Panc1 (cell line): Measurements from ENCODE around the gene RASA3. TPM values are rescaled to one million over a fixed set of nuclear protein-coding genes. Genes with fewer than 3 reads are reported as not detected.

Source experiments
- ATAC-seq: fragments of 200-7000 bp; cut with Tn5 transposase; 2 replicates; pipeline ENCODE4 v1.9.1; 2020; ENCODE audit warnings: mild to moderate bottlenecking, moderate library complexity
- BruUV-seq: library from RNA; stranded (reverse); fragments of 400-500 nt; replicated peaks from 2 replicates; lab custom pipeline; 2021; lab: Mats Ljungman, UMichigan
- CTCF ChIA-PET: fragments of 300-600 bp; sonication (Branson Sonifier 250); formaldehyde crosslinking; loops from one replicate; lab custom pipeline; 2022; ENCODE audit warnings: antibody characterized with exemption; lab: Charles Lee
- POLR2A ChIA-PET: fragments of 300-600 bp; sonication (Branson Sonifier 250); formaldehyde crosslinking; loops from one replicate; lab custom pipeline; 2022; ENCODE audit warnings: antibody characterized with exemption; lab: Charles Lee
- DNase-seq: peaks from one replicate; pipeline ENCODE4 v3.0.0-alpha.2; 2010; ENCODE audit warnings: low read depth, low spot score
- H3K27ac ChIP-seq: 2 replicates; pipeline ENCODE4 v1.5.1; 2011; ENCODE audit warnings: mild to moderate bottlenecking, low read length, inconsistent platforms
- H3K27me3 ChIP-seq: fragments of 200-500 bp; sonication (Bioruptor generic); 2 replicates; pipeline ENCODE4 v1.6.0; 2014; ENCODE audit warnings: low read length, inconsistent platforms; ENCODE audit not compliant: control insufficient read depth, insufficient read depth
- H3K36me3 ChIP-seq: fragments of 200-500 bp; sonication (Bioruptor generic); 2 replicates; pipeline ENCODE4 v1.5.1; 2014; ENCODE audit warnings: inconsistent platforms, mild to moderate bottlenecking, low read length, moderate library complexity; ENCODE audit not compliant: control insufficient read depth, insufficient read depth
- H3K4me1 ChIP-seq: 2 replicates; pipeline ENCODE4 v1.5.1; 2011; ENCODE audit warnings: inconsistent platforms, mild to moderate bottlenecking, low read length, moderate library complexity; ENCODE audit not compliant: control insufficient read depth, insufficient read depth
- H3K4me3 ChIP-seq, 2 experiments: 2 replicates each; pipeline ENCODE4 v1.5.1; 2011 to 2012; ENCODE audit warnings: low read depth in 2 of 2, low read length in 2 of 2, mild to moderate bottlenecking in 2 of 2, inconsistent platforms in 1 of 2, moderate library complexity in 1 of 2
- H3K9me3 ChIP-seq: fragments of 200-500 bp; sonication (Bioruptor generic); 2 replicates; pipeline ENCODE4 v1.5.1; 2014; ENCODE audit warnings: low read depth, mild to moderate bottlenecking, inconsistent platforms, low read length, moderate library complexity; ENCODE audit not compliant: control insufficient read depth, insufficient read depth
- POLR2AphosphoS5 ChIP-seq: IDR thresholded peaks from 2 replicates; pipeline ENCODE4 v1.6.1; 2012; ENCODE audit warnings: mild to moderate bottlenecking, low read depth, low read length, moderate library complexity
- SIN3A ChIP-seq: IDR thresholded peaks from 2 replicates; pipeline ENCODE4 v1.6.1; 2012; ENCODE audit warnings: low read depth, mild to moderate bottlenecking, low read length, moderate library complexity, borderline replicate concordance; ENCODE audit not compliant: insufficient read depth
- TCF7L2 ChIP-seq: IDR thresholded peaks from 2 replicates; pipeline ENCODE4 v1.6.1; 2011; ENCODE audit warnings: mild to moderate bottlenecking, low read depth, low read length, inconsistent platforms
- in situ Hi-C: cut with HindIII; loops from 2 replicates; pipeline ENCODE4 v1.10.0; 2016; ENCODE audit warnings: low sequenced_read_pairs, low pct_unique_long_range_greater_than_20kb
- intact Hi-C: fragments of 100-400 bp; cut with micrococcal nuclease; formaldehyde crosslinking; loops from one replicate; pipeline ENCODE4 v1.10.0; 2022; ENCODE audit not compliant: unreplicated experiment
- total RNA-seq: library from RNA; stranded (reverse); gene quantifications from one replicate; pipeline ENCODE4 v1.2.1, GENCODE V29; 2021; ENCODE audit not compliant: unreplicated experiment
- TF ChIP-seq, protein P1 (sequence below), 2 experiments: IDR thresholded peaks; 2 replicates each; pipeline ENCODE4 v1.6.1; 2011 to 2012; ENCODE audit warnings: low read depth in 2 of 2, control low read depth in 1 of 2, low read length in 1 of 2, mild to moderate bottlenecking in 1 of 2, moderate library complexity in 1 of 2; ENCODE audit not compliant: insufficient read depth in 1 of 2
- TF ChIP-seq, protein P2 (sequence below): fragments of 450-650 bp; IDR thresholded peaks from 2 replicates; pipeline ENCODE4 v1.5.1; 2017; ENCODE audit warnings: mild to moderate bottlenecking

The RASA3 gene
- total RNA-seq, 1 experiment from 2014 or later, result 33.7 TPM

DNA sequence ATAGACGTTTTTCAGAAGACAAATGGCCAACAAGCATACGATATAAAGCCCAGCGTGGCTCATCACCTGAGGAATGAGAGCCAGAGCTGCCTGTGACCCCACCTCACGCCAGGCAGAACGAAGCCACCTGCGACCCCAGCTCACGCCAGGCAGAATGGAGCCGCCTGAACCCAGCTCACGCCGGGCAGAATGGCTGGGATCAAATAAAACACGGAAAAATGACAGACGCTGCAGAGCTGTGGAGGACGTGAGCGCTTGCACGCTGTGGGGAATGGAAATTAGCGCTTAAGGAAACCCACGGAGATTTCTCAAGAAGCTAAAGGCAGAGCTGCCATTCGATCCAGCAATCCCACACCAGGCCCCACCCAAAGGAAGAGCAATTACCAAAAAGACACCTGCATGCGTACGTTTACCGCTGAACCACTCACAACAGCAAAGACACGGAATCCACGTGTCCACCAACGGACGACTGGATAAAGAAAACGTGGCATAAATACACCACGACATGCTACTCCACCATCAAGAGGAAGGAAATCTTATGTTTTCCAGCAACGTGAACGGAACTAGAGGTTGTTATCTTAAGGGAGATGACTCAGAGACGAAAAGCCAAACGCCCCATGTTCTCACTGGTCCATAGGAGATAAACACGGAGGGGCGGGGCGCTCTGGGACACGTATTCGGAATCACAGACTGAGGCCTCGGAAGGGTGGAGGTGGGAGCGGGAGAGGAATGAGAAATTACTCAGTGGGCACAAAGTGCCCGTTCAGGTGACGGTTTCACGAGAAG is 127.8 kb downstream of the RASA3 start:
- Histone ChIP-seq H3K4me3 (no peak overlapping the region), H3K36me3 (no peaks in the 10 kb centered on the region; the same call in 1 of the 2 replicates), H3K27me3 (no peaks in the 10 kb centered on the region), H3K27ac (no peak overlapping the region), H3K4me1 (no peaks in the 10 kb centered on the region), H3K9me3 (no peaks in the 10 kb centered on the region)
- ChIA-PET POLR2A (no interaction called here), CTCF (no interaction called here)
- in situ Hi-C loops, result no loop called here
- intact Hi-C loops, result no loop called here
- TF ChIP-seq SIN3A (no peak), TCF7L2 (no peak), POLR2AphosphoS5 (no peak)
- TF ChIP-seq, protein P1, sequence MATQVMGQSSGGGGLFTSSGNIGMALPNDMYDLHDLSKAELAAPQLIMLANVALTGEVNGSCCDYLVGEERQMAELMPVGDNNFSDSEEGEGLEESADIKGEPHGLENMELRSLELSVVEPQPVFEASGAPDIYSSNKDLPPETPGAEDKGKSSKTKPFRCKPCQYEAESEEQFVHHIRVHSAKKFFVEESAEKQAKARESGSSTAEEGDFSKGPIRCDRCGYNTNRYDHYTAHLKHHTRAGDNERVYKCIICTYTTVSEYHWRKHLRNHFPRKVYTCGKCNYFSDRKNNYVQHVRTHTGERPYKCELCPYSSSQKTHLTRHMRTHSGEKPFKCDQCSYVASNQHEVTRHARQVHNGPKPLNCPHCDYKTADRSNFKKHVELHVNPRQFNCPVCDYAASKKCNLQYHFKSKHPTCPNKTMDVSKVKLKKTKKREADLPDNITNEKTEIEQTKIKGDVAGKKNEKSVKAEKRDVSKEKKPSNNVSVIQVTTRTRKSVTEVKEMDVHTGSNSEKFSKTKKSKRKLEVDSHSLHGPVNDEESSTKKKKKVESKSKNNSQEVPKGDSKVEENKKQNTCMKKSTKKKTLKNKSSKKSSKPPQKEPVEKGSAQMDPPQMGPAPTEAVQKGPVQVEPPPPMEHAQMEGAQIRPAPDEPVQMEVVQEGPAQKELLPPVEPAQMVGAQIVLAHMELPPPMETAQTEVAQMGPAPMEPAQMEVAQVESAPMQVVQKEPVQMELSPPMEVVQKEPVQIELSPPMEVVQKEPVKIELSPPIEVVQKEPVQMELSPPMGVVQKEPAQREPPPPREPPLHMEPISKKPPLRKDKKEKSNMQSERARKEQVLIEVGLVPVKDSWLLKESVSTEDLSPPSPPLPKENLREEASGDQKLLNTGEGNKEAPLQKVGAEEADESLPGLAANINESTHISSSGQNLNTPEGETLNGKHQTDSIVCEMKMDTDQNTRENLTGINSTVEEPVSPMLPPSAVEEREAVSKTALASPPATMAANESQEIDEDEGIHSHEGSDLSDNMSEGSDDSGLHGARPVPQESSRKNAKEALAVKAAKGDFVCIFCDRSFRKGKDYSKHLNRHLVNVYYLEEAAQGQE (IDR thresholded peaks at IDR 0.05; ENCODE audit: insufficient read depth in 1 of 2, low read depth in 2 of 2, low read length in 1 of 2), result no peak
- TF ChIP-seq, protein P2, sequence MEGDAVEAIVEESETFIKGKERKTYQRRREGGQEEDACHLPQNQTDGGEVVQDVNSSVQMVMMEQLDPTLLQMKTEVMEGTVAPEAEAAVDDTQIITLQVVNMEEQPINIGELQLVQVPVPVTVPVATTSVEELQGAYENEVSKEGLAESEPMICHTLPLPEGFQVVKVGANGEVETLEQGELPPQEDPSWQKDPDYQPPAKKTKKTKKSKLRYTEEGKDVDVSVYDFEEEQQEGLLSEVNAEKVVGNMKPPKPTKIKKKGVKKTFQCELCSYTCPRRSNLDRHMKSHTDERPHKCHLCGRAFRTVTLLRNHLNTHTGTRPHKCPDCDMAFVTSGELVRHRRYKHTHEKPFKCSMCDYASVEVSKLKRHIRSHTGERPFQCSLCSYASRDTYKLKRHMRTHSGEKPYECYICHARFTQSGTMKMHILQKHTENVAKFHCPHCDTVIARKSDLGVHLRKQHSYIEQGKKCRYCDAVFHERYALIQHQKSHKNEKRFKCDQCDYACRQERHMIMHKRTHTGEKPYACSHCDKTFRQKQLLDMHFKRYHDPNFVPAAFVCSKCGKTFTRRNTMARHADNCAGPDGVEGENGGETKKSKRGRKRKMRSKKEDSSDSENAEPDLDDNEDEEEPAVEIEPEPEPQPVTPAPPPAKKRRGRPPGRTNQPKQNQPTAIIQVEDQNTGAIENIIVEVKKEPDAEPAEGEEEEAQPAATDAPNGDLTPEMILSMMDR, result no peak
- DNase-seq (no peak), ATAC-seq (no peak)
- no TSS peak for BruUV-seq

DNA sequence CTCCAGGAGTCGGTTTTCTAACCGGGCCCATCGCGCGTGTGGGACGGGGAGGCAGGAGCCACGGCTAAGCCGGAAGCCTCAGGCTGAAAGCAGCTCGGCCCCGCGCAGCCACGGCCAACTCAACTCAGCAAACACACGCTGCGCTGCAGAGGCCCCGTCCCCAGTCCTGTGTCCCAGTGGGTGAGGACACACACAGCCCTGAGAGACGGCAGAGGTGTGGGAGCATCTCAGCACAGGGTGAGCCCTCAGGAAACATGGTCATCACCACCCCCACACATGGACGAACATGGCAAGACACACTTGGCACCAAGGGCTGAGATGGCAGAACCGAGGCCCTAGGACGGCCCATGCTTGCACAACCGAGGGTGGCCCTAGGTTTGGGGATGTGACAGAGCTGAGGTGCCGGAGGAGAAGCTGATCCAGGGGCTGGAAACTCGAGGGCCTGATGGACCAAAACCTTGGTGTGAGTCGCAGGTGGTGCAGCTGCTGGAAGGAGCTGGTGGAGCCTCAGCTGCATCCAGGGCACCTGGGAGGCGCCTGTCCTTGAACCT is 129.6 kb downstream of the RASA3 start:
- ATAC-seq, result no peak
- Histone ChIP-seq H3K36me3 (no peaks in the 10 kb centered on the region), H3K4me3 (no peak overlapping the region), H3K27me3 (no peaks in the 10 kb centered on the region), H3K4me1 (no peaks in the 10 kb centered on the region), H3K9me3 (no peaks in the 10 kb centered on the region), H3K27ac (no peak overlapping the region)
- ChIA-PET POLR2A (no interaction called here), CTCF (no interaction called here)
- TF ChIP-seq POLR2AphosphoS5, result no peak
- no peak for TF ChIP-seq SIN3A
- no peak for DNase-seq
- BruUV-seq, result no TSS peak
- intact Hi-C loops, result no loop called here
- in situ Hi-C loops, result no loop called here
